PC-9 (cell line): Measurements from ENCODE around the gene SGTA. TPM values are rescaled to one million over a fixed set of nuclear protein-coding genes. Genes with fewer than 3 reads are reported as not detected.
"Not testable (repeated sequence)": the region's sequence is repeated elsewhere in the genome, so short reads cannot be mapped to it uniquely, and the experiment has no call there.

Experiments used
- BruUV-seq: library from RNA; stranded (reverse); fragments of 400-500 nt; replicated peaks from 2 replicates; lab custom pipeline; 2021; lab: Mats Ljungman, UMichigan
- CTCF ChIA-PET: fragments of 300-600 bp; sonication (Branson Sonifier 250); formaldehyde crosslinking; loops from one replicate; lab custom pipeline; 2022; ENCODE audit warnings: antibody characterized with exemption; lab: Charles Lee
- POLR2A ChIA-PET: fragments of 300-600 bp; sonication (Branson Sonifier 250); formaldehyde crosslinking; loops from one replicate; lab custom pipeline; 2022; ENCODE audit warnings: antibody characterized with exemption; ENCODE audit not compliant: unreplicated experiment; lab: Charles Lee
- DNase-seq, 2 experiments: peaks; one replicate each; pipeline versions ENCODE4 v3.0.0 to v3.0.0-alpha.2; 2015 to 2022; ENCODE audit warnings: mixed read lengths in 1 of 2
- H2AFZ ChIP-seq: fragments of 200-600 bp; sonication (generic); 2 replicates; pipeline ENCODE4 v1.8.1; 2017; ENCODE audit warnings: antibody characterized with exemption
- H3F3A ChIP-seq: fragments of 200-600 bp; sonication (generic); 2 replicates; pipeline ENCODE4 v1.8.1; 2017; ENCODE audit warnings: antibody characterized with exemption, mild to moderate bottlenecking, low read depth; ENCODE audit not compliant: insufficient read depth
- H3K27ac ChIP-seq: fragments of 200-600 bp; sonication (generic); 2 replicates; pipeline ENCODE4 v1.6.1; 2016; ENCODE audit warnings: mixed run types
- H3K27me3 ChIP-seq: fragments of 200-600 bp; sonication (generic); 2 replicates; pipeline ENCODE4 v1.6.1; 2016; ENCODE audit warnings: low read depth, mixed run types; ENCODE audit not compliant: insufficient read depth
- H3K36me3 ChIP-seq: fragments of 200-600 bp; sonication (generic); 2 replicates; pipeline ENCODE4 v1.6.1; 2016; ENCODE audit warnings: low read depth, mixed run types
- H3K4me1 ChIP-seq: fragments of 200-600 bp; sonication (generic); replicated peaks from 2 replicates; pipeline ENCODE4 v1.6.1; 2016; ENCODE audit warnings: mixed run types; ENCODE audit not compliant: insufficient read depth
- H3K4me2 ChIP-seq: fragments of 200-600 bp; sonication (generic); 2 replicates; pipeline ENCODE4 v1.6.1; 2017; ENCODE audit warnings: mixed run types
- H3K4me3 ChIP-seq: fragments of 200-600 bp; sonication (generic); 2 replicates; pipeline ENCODE4 v1.6.1; 2016; ENCODE audit warnings: mixed run types
- H3K79me2 ChIP-seq: fragments of 200-600 bp; sonication (generic); 2 replicates; pipeline ENCODE4 v1.6.1; 2017; ENCODE audit warnings: low read depth, mixed run types
- H3K9me2 ChIP-seq: fragments of 200-600 bp; sonication (generic); 2 replicates; pipeline ENCODE4 v1.8.1; 2017; ENCODE audit warnings: mild to moderate bottlenecking; ENCODE audit not compliant: insufficient read depth
- H3K9me3 ChIP-seq: fragments of 200-600 bp; sonication (generic); 2 replicates; pipeline ENCODE4 v1.8.1; 2016; ENCODE audit warnings: low read depth; ENCODE audit not compliant: insufficient read depth
- H4K20me1 ChIP-seq: fragments of 200-600 bp; sonication (generic); 2 replicates; pipeline ENCODE4 v1.8.1; 2017; ENCODE audit not compliant: insufficient read depth
- CTCF ChIP-seq: fragments of 200-600 bp; sonication (generic); conservative IDR thresholded peaks from 2 replicates; pipeline ENCODE4 v1.6.1; 2017; ENCODE audit warnings: mixed run types, antibody characterized with exemption, mild to moderate bottlenecking, moderate library complexity
- EZH2 ChIP-seq: fragments of 200-600 bp; sonication (generic); IDR thresholded peaks from 2 replicates; pipeline ENCODE4 v1.8.0; 2017; ENCODE audit warnings: antibody characterized with exemption, low read depth
- intact Hi-C: fragments of 100-400 bp; cut with micrococcal nuclease; formaldehyde crosslinking; loops from one replicate; pipeline ENCODE4 v1.10.0; 2022; ENCODE audit not compliant: unreplicated experiment
- total RNA-seq: library from RNA; stranded (reverse); gene quantifications from 2 replicates; pipeline ENCODE4 v1.2.3, GENCODE V29; 2021

SGTA gene
- total RNA-seq, 1 experiment from 2014 or later, result 40.7 TPM

GRCh38 chr19:2795827-2796658 is 13.0 kb upstream of the SGTA start:
- H3K79me2 ChIP-seq, result no peaks in the 10 kb centered on the region
- H3K9me3 ChIP-seq, result no peaks in the 10 kb centered on the region
- intact Hi-C loops, result no loop called here
- POLR2A ChIA-PET, result no interaction called here
- H3F3A ChIP-seq, result no peaks in the 10 kb centered on the region
- H3K9me2 ChIP-seq, result no peaks in the 10 kb centered on the region
- H3K27me3 ChIP-seq, result no peaks in the 10 kb centered on the region
- TF ChIP-seq CTCF, result no peak
- no peak for TF ChIP-seq EZH2
- no TSS peak for BruUV-seq
- no peaks in the 10 kb centered on the region for H3K36me3 ChIP-seq
- CTCF ChIA-PET, result no interaction called here
- no peak overlapping the region for H3K4me3 ChIP-seq
- H3K27ac ChIP-seq, result no peak overlapping the region
- H3K4me1 ChIP-seq, result no peaks in the 10 kb centered on the region
- no peaks in the 10 kb centered on the region for H4K20me1 ChIP-seq
- H3K4me2 ChIP-seq, result no peak overlapping the region
- DNase-seq, result no peak
- no peak overlapping the region for H2AFZ ChIP-seq

GRCh38 chr19:2793577-2793976 is 10.5 kb upstream of the SGTA start:
- no peaks in the 10 kb centered on the region for H4K20me1 ChIP-seq
- no peaks in the 10 kb centered on the region for H3K79me2 ChIP-seq
- CTCF ChIA-PET, result no interaction called here
- H2AFZ ChIP-seq, result no peak overlapping the region
- no peaks in the 10 kb centered on the region for H3K4me1 ChIP-seq
- intact Hi-C loops, result no loop called here
- no peaks in the 10 kb centered on the region for H3K9me2 ChIP-seq
- no peaks in the 10 kb centered on the region for H3F3A ChIP-seq
- H3K9me3 ChIP-seq, result no peaks in the 10 kb centered on the region
- H3K27me3 ChIP-seq, result no peaks in the 10 kb centered on the region
- no peak overlapping the region for H3K27ac ChIP-seq
- no peaks in the 10 kb centered on the region for H3K36me3 ChIP-seq
- BruUV-seq, result no TSS peak
- TF ChIP-seq CTCF (no peak), EZH2 (no peak)
- no peak overlapping the region for H3K4me3 ChIP-seq
- H3K4me2 ChIP-seq, result no peak overlapping the region
- POLR2A ChIA-PET, result no interaction called here
- DNase-seq, result no peak

GRCh38 chr19:2793126-2793525 is 10.1 kb upstream of the SGTA start:
- no peak for DNase-seq
- Histone ChIP-seq H3K4me2 (no peak overlapping the region), H3K27me3 (no peaks in the 10 kb centered on the region), H2AFZ (no peak overlapping the region), H3K36me3 (no peaks in the 10 kb centered on the region), H3K79me2 (peaks cover 1% of the 10 kb centered on the region; the same call in 1 of the 2 replicates), H3K4me3 (no peak overlapping the region), H4K20me1 (no peaks in the 10 kb centered on the region), H3K4me1 (no peaks in the 10 kb centered on the region), H3K9me2 (no peaks in the 10 kb centered on the region), H3F3A (no peaks in the 10 kb centered on the region), H3K9me3 (no peaks in the 10 kb centered on the region), H3K27ac (no peak overlapping the region)
- ChIA-PET CTCF (no interaction called here), POLR2A (no interaction called here)
- no peak for TF ChIP-seq CTCF
- no peak for TF ChIP-seq EZH2
- no TSS peak for BruUV-seq
- intact Hi-C loops, result no loop called here

GRCh38 chr19:2792666-2793065 is 9.6 kb upstream of the SGTA start:
- H3K9me2 ChIP-seq, H3K27me3 ChIP-seq, H3F3A ChIP-seq, POLR2A ChIA-PET, H3K4me3 ChIP-seq, H3K79me2 ChIP-seq, intact Hi-C loops, CTCF ChIA-PET, H4K20me1 ChIP-seq, H3K4me1 ChIP-seq, DNase-seq, H3K36me3 ChIP-seq, H3K9me3 ChIP-seq, BruUV-seq, H3K4me2 ChIP-seq, H3K27ac ChIP-seq, H2AFZ ChIP-seq: not testable (repeated sequence)
